Activated B cell treated with CpG ODN at 0.5 μM for 24 hours (primary cell): ENCODE data around the gene CHI3L1. TPM values are rescaled to one million over a fixed set of nuclear protein-coding genes. Genes with fewer than 3 reads are reported as not detected.

Experiments used
- ATAC-seq: fragments of 200-7000 bp; cut with Tn5 transposase; one replicate; pipeline ENCODE4 v1.10.0; 2021; ENCODE audit warnings: low read depth, mild to moderate bottlenecking, moderate library complexity
- CTCF ChIA-PET: fragments of 350-600 bp; sonication (Branson Sonifier 250); formaldehyde crosslinking; loops from one replicate; lab custom pipeline; 2021; ENCODE audit warnings: antibody characterized with exemption; lab: Charles Lee
- POLR2A ChIA-PET: fragments of 350-600 bp; sonication (Branson Sonifier 250); formaldehyde crosslinking; loops from one replicate; lab custom pipeline; 2021; ENCODE audit warnings: antibody characterized with exemption; lab: Charles Lee
- DNase-seq: peaks from one replicate; pipeline ENCODE4 v3.0.0; 2022
- H3K27ac Mint-ChIP-seq: one replicate; pipeline ENCODE4 v1.8.0; 2020; ENCODE audit warnings: mixed read lengths
- H3K27me3 Mint-ChIP-seq: one replicate; pipeline ENCODE4 v1.8.0; 2021; ENCODE audit warnings: mixed read lengths
- H3K36me3 Mint-ChIP-seq: one replicate; pipeline ENCODE4 v1.8.0; 2021; ENCODE audit warnings: low read depth, mixed read lengths
- H3K4me1 Mint-ChIP-seq: one replicate; pipeline ENCODE4 v1.8.0; 2021; ENCODE audit warnings: mixed read lengths
- H3K4me3 Mint-ChIP-seq: one replicate; pipeline ENCODE4 v1.8.0; 2020; ENCODE audit warnings: mild to moderate bottlenecking, mixed read lengths
- H3K9me3 Mint-ChIP-seq: one replicate; pipeline ENCODE4 v1.8.0; 2020; ENCODE audit warnings: mixed read lengths
- CTCF ChIP-seq: fragments of 200-600 bp; IDR thresholded peaks from one replicate; pipeline ENCODE4 v1.8.0; 2022; ENCODE audit warnings: antibody characterized with exemption, mild to moderate bottlenecking
- intact Hi-C: fragments of 100-400 bp; cut with micrococcal nuclease; formaldehyde crosslinking; loops from one replicate; pipeline ENCODE4 v1.15.1; 2024
- total RNA-seq: library from RNA; stranded (reverse); gene quantifications from 2 replicates; pipeline ENCODE4 v1.2.3, GENCODE V29; 2022

Gene CHI3L1
- total RNA-seq, 1 donor from 2014 or later: 0.38 TPM

DNA sequence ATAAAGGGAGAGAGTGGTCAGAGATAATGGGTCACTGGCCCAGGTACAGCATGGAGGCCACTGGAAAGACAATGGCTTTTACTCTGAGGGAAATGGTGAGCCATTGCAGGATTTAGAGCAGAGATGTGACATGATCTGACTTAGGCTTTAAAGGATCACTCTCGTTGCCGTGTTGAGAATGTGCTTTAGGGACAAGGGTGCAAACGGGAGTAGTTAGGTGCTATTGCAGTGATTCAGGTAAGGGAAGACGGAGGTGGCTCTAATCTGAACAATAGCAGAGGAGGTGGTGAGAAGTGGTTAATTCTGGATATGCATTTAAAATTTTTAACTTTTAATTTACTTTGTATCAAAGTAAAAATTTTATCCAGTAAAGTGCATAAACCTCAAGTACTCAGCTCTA is 49.2 kb downstream of the CHI3L1 start:
- POLR2A ChIA-PET: no interaction called here

DNA sequence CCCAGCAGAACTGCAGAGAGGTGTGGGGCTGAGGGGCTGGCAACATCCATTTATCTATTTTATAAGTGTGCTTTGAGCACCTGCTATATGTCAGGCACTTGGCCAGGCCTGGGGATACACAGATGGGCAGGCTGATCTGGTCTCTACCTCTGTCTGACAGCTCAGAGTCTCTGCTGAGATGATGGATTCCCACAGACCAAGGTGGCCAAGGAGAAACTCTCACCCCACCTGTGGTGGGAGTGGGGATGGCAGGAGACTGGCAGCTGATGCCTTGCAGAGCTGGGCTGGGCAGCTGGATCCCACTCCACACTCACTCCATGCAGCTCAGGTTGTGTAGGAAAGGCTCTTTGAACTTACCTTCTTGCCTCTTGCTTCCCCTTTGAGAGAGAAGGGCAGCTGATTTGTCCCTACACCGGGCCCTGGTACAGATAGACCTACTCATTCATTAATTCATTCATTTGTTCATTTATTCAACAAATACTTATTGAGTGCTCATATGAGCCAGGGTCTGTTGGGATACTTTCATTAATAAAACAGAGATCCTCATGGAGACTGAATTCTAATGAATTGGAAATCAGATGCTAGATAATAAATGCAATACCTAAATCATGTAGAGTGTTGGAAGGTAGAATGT is 50.0 kb downstream of the CHI3L1 start:
- ChIA-PET CTCF (no interaction called here), POLR2A (no interaction called here)

More for the DNA sequence above, 49.2 kb downstream of the CHI3L1 start:
- no peak for DNase-seq
- Mint-ChIP-seq H3K4me3 (no peak overlapping the region), H3K27me3 (peaks cover 8% of the 10 kb centered on the region), H3K36me3 (no peaks in the 10 kb centered on the region), H3K9me3 (no peaks in the 10 kb centered on the region), H3K27ac (no peak overlapping the region), H3K4me1 (peaks cover 7% of the 10 kb centered on the region)
- no peak for TF ChIP-seq CTCF
- CTCF ChIA-PET: no interaction called here
- no peak for ATAC-seq
- intact Hi-C loops: no loop called here

GRCh38 chr1:203135636-203136305 is 50.7 kb downstream of the CHI3L1 start:
- CTCF ChIA-PET: no interaction called here
- intact Hi-C loops: no loop called here
- H3K9me3 Mint-ChIP-seq: no peaks in the 10 kb centered on the region

More for the DNA sequence above, 50.0 kb downstream of the CHI3L1 start:
- DNase-seq (no peak), ATAC-seq (peak; percentile 10)
- Mint-ChIP-seq H3K4me1 (peaks cover 7% of the 10 kb centered on the region), H3K9me3 (no peaks in the 10 kb centered on the region), H3K36me3 (no peaks in the 10 kb centered on the region), H3K27me3 (peaks cover 4% of the 10 kb centered on the region), H3K27ac (no peak overlapping the region), H3K4me3 (no peak overlapping the region)
- TF ChIP-seq CTCF: no peak
- intact Hi-C loops: no loop called here

DNA sequence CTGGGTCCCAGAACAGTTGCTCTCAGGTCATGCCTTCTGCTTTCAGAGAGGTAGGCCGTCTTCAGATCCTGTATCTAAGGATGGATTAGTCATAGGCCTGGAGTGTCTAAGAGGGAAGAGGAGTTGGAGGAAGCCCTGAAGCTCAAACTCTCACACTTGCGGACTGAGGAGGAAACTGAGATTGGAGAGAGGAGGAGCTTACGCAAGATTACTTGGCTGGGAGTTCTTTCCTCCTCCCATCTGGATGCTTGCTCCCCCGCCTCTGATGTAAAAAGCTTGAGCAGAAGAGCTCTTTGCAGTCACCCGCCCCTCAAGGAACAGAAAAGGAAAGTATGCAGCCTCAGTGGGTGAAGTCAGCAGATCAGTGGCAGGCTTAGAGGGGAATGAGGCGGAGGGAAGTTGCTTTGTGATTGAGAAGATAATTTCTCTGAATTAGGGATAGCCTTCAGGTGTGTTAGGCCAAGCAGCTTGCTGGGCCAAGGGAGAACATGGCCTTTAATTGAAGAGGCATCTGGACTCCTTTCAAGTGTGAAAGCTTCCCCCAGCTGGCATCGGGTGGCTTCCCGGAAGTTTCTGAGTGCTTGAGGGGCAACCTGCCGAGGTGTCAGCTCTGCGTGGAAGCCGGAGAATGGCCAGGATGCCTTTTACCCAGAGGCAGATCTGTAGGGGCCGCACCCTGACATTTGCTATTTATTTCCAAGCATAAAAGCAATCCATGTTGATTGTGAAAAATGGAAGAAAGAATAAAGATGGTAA is 52.4 kb downstream of the CHI3L1 start:
- CTCF ChIA-PET: no interaction called here
- intact Hi-C loops: no loop called here
- no peak overlapping the region for H3K4me3 Mint-ChIP-seq
- peaks cover 10% of the 10 kb centered on the region for H3K27me3 Mint-ChIP-seq
- DNase-seq: no peak
- H3K27ac Mint-ChIP-seq: no peak overlapping the region
- POLR2A ChIA-PET: no interaction called here
- no peak for ATAC-seq
- TF ChIP-seq CTCF: no peak
- H3K36me3 Mint-ChIP-seq: no peaks in the 10 kb centered on the region
- no peaks in the 10 kb centered on the region for H3K9me3 Mint-ChIP-seq
- H3K4me1 Mint-ChIP-seq: peaks cover 7% of the 10 kb centered on the region

More at GRCh38 chr1:203135636-203136305, 50.7 kb downstream of the CHI3L1 start:
- Mint-ChIP-seq H3K27me3 (peaks cover 8% of the 10 kb centered on the region), H3K36me3 (no peaks in the 10 kb centered on the region), H3K4me1 (peaks cover 7% of the 10 kb centered on the region), H3K4me3 (no peak overlapping the region), H3K27ac (no peak overlapping the region)
- TF ChIP-seq CTCF: no peak
- POLR2A ChIA-PET: no interaction called here
- no peak for DNase-seq
- peak; percentile 42 for ATAC-seq
